Type B pancreatic cell (in vitro differentiated cells): Measurements from ENCODE around the gene PYROXD2. TPM values are rescaled to one million over a fixed set of nuclear protein-coding genes. Genes with fewer than 3 reads are reported as not detected.

Source experiments
- DNase-seq: peaks from one replicate; pipeline ENCODE4 v3.0.0; 2021; ENCODE audit warnings: mixed read lengths; ENCODE audit not compliant: unreplicated experiment; ENCODE audit errors: extremely low spot score
- H3K27ac Mint-ChIP-seq: 2 replicates; pipeline ENCODE4 v1.8.0; 2021; ENCODE audit warnings: mild to moderate bottlenecking, mixed read lengths
- H3K27me3 Mint-ChIP-seq: 2 replicates; pipeline ENCODE4 v1.8.0; 2021; ENCODE audit warnings: mixed read lengths
- H3K36me3 Mint-ChIP-seq: 2 replicates; pipeline ENCODE4 v1.8.0; 2021; ENCODE audit warnings: mixed read lengths
- H3K4me1 Mint-ChIP-seq: one replicate; pipeline ENCODE4 v1.8.0; 2021; ENCODE audit warnings: mixed read lengths; ENCODE audit not compliant: unreplicated experiment
- H3K4me3 Mint-ChIP-seq: 2 replicates; pipeline ENCODE4 v1.8.0; 2021; ENCODE audit warnings: mild to moderate bottlenecking, mixed read lengths
- H3K9me3 Mint-ChIP-seq: 2 replicates; pipeline ENCODE4 v1.8.0; 2021; ENCODE audit warnings: mixed read lengths
- total RNA-seq: library from RNA; stranded (reverse); gene quantifications from 2 replicates; pipeline ENCODE4 v1.2.1, GENCODE V29; 2021; ENCODE audit warnings: low replicate concordance
- TF ChIP-seq, protein P1 (sequence below): fragments of 200-600 bp; sonication (generic); conservative IDR thresholded peaks from 2 replicates; pipeline ENCODE4 v1.5.0; 2021; ENCODE audit warnings: antibody characterized with exemption, mild to moderate bottlenecking

The PYROXD2 gene
- total RNA-seq, 1 donor from 2014 or later: 14.9 TPM

DNA sequence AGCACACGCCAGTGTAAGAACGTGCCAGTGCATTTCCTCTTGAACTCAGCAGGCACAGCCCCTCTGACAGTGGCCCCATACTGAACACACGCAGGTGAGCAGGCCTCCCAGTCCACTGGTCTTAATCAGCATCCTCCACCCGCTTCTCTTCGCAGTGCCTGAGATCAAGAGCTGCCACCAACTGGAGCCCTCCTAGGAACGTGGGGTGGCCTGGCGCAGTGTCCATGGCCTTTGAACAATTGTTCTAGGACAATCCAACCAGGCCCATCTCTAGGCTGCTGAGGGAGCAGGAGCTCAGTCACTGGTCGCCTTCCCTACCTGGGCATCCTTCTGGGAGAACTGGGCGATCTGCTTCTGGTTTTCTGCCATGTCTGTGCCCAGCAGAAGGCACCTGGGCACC, 15.2 kb downstream of the PYROXD2 start:
- no peak for DNase-seq
- Mint-ChIP-seq H3K27me3 (no peaks in the 10 kb centered on the region), H3K4me3 (no peak overlapping the region), H3K9me3 (peaks cover 5% of the 10 kb centered on the region), H3K27ac (no peak overlapping the region), H3K4me1 (peaks cover 22% of the 10 kb centered on the region), H3K36me3 (peaks cover 6% of the 10 kb centered on the region)
- TF ChIP-seq, protein P1, sequence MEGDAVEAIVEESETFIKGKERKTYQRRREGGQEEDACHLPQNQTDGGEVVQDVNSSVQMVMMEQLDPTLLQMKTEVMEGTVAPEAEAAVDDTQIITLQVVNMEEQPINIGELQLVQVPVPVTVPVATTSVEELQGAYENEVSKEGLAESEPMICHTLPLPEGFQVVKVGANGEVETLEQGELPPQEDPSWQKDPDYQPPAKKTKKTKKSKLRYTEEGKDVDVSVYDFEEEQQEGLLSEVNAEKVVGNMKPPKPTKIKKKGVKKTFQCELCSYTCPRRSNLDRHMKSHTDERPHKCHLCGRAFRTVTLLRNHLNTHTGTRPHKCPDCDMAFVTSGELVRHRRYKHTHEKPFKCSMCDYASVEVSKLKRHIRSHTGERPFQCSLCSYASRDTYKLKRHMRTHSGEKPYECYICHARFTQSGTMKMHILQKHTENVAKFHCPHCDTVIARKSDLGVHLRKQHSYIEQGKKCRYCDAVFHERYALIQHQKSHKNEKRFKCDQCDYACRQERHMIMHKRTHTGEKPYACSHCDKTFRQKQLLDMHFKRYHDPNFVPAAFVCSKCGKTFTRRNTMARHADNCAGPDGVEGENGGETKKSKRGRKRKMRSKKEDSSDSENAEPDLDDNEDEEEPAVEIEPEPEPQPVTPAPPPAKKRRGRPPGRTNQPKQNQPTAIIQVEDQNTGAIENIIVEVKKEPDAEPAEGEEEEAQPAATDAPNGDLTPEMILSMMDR: no peak

DNA sequence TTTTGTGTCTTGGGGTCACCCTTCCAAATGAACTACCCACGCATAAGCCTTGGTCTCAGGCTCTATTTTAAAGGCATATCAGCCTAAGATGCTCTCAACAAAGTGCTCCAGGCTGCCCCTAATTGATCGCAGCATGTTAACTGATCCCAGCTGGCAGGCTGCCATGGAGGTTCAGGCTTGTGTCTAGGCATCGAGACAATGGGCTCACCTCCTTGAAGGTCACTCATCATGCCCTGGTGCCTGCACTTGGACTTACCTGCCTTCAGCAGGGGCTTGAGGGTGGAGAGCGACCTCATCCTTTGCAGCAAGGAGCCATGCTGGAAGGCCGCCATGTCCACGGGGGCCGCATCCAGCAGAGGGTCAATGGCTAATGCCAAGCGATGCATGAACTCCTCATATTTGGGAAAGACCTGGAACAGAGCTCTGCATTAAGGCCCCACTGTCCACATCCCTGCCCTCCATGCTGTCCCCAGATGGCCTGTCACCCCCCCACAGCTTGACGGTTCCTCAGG, 17.8 kb downstream of the PYROXD2 start:
- TF ChIP-seq, protein P1: no peak
- H3K27ac Mint-ChIP-seq: no peak overlapping the region
- H3K9me3 Mint-ChIP-seq: no peaks in the 10 kb centered on the region
- no peaks in the 10 kb centered on the region for H3K36me3 Mint-ChIP-seq
- peaks cover 5% of the 10 kb centered on the region for H3K4me1 Mint-ChIP-seq
- no peaks in the 10 kb centered on the region for H3K27me3 Mint-ChIP-seq
- no peak overlapping the region for H3K4me3 Mint-ChIP-seq
- no peak for DNase-seq

DNA sequence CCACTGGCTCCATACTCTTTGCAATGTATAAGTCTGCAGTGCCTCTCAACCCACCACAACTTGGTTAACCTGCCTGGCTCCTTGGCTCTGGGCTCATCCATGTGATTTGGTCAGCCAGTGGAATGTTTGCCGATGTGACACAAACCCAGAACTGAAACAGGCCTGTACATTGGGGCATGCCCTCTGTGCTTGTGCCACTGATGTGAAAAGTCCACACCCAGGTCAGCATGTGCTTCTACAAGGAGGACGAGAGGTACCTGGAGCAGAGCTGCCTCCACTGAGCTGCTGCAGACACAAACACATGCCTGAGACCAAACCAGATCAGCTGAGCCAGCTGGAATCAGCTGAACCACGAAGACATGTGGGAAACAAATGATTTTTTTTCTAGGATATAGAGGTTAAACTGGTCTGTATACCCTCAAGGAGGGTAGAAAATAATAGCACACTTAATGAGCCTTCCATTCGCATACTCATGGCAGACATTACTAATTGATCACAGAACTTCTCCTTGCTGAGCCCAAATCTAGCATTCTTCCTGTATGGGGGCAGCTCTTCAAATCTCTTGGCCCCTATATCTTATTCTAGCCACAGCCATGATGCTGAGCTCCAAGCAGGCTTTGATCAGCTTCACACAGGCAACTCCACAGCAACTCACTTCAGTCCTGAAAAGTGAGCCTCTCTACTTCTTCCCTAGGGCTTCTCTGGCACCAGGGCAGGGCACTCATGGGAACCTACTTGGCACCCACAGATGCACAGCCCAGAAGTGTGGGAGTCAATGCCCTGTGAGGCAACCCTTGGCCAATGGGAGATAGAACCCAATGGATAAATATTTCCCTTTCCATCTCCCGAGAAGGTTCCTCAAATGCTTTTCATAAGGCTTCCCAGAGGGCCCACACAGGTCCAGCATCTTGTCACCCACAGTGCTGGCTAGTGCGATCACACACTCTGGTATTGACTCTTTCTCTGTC, 18.6 kb downstream of the PYROXD2 start:
- no peak overlapping the region for H3K4me3 Mint-ChIP-seq
- H3K27me3 Mint-ChIP-seq: no peaks in the 10 kb centered on the region
- H3K9me3 Mint-ChIP-seq: no peaks in the 10 kb centered on the region
- H3K36me3 Mint-ChIP-seq: no peaks in the 10 kb centered on the region
- no peak overlapping the region for H3K27ac Mint-ChIP-seq
- no peak for DNase-seq
- TF ChIP-seq, protein P1: no peak
- H3K4me1 Mint-ChIP-seq: peaks cover 4% of the 10 kb centered on the region

DNA sequence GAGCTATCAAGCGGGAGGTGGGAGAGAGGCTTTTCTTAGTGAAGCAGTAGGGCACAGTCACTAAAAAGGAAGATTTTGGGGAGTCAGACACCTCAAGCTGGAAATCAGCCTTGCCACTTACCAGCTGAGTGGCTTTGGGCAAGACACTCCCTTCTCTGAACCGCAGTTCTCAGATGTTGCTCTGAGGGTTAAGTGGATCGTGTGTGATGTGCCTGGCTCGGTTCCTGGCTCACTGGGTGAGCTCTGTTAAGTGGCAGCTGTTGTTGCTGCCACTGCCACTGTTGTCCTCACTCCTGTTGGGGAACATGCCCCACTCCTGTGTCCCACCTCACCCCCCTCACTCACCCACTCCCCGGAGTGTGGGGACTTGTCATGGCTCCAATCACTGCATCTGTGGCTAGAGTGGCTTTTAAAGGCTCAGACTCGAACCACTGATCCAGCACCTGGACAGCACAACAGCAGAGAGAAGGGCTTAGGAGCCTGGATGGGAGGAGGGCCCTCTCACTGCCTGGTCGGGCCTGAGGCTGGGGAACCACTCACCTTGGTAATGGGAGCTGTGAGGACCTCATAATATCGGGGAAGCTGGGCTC, 20.0 kb downstream of the PYROXD2 start:
- H3K4me1 Mint-ChIP-seq: peaks cover 4% of the 10 kb centered on the region
- TF ChIP-seq, protein P1: no peak
- H3K27me3 Mint-ChIP-seq: no peaks in the 10 kb centered on the region
- no peaks in the 10 kb centered on the region for H3K9me3 Mint-ChIP-seq
- no peak overlapping the region for H3K27ac Mint-ChIP-seq
- H3K36me3 Mint-ChIP-seq: no peaks in the 10 kb centered on the region
- no peak for DNase-seq
- H3K4me3 Mint-ChIP-seq: no peak overlapping the region

DNA sequence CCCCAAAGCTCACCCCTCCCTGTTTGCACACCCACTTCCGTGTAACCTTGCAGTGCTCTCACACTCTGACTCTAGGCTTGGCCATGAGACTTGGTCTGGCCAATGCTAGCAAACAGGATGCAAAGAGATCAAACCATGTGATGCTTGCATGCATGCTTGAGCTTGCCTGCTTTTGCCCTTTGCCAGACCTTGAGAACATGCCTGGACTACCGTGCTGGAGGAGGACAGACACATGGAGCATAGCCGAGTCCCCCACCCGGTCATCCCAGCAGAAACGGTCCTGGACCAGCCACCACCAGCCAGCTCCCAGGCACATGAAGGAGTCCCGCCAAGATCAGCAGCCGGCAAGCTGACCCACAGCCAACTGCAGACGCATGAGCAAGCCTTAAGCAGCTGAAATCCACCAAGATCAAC, 23.4 kb downstream of the PYROXD2 start:
- H3K27me3 Mint-ChIP-seq: no peaks in the 10 kb centered on the region
- no peak overlapping the region for H3K27ac Mint-ChIP-seq

More for the DNA sequence above, 23.4 kb downstream of the PYROXD2 start:
- Mint-ChIP-seq H3K36me3 (no peaks in the 10 kb centered on the region), H3K4me1 (peaks cover 4% of the 10 kb centered on the region), H3K9me3 (no peaks in the 10 kb centered on the region), H3K4me3 (no peak overlapping the region)
- DNase-seq: no peak
- TF ChIP-seq, protein P1: no peak
